Prostate gland (tissue), 2 donors: ENCODE results near the gene HYPK. TPM values are rescaled to one million over a fixed set of nuclear protein-coding genes. Genes with fewer than 3 reads are reported as not detected.
A peak's percentile ranks its signal among the peaks of the same experiment; 100 is the strongest.
"Not testable (repeated sequence)": the region's sequence is repeated elsewhere in the genome, so short reads cannot be mapped to it uniquely, and the experiment has no call there.

ENCODE experiments used
- DNase-seq: peaks from one replicate; pipeline ENCODE4 v3.0.0-alpha.2; 2019; ENCODE audit warnings: low spot score
- H3K27ac ChIP-seq, 2 donors: fragments of 200-600 bp; sonication (generic); 2 replicates each; pipeline ENCODE4 v1.5.1; 2017 to 2019
- H3K27me3 ChIP-seq: fragments of 200-600 bp; sonication (generic); replicated peaks from 2 replicates; pipeline ENCODE4 v1.5.1; 2019; ENCODE audit not compliant: insufficient read depth
- H3K36me3 ChIP-seq, 2 donors: fragments of 200-600 bp; sonication (generic); 1 replicate in 1 of 2; 2 replicates in 1 of 2; pipeline versions ENCODE4 v1.5.1 to v1.8.1; 2017 to 2019
- H3K4me1 ChIP-seq: fragments of 200-600 bp; sonication (generic); replicated peaks from 2 replicates; pipeline ENCODE4 v1.5.1; 2019
- H3K4me3 ChIP-seq, 2 donors: fragments of 200-600 bp; sonication (generic); 2 replicates each; pipeline ENCODE4 v1.5.1; 2017 to 2019
- H3K9me3 ChIP-seq: fragments of 200-600 bp; sonication (generic); 2 replicates; pipeline ENCODE4 v1.5.1; 2017
- CTCF ChIP-seq, 4 experiments: fragments of 200-600 bp in 2 of 4; fragments of 450-650 bp in 2 of 4; sonication (generic) in 2 of 4; IDR thresholded peaks; 1 replicate in 3 of 4; 2 replicates in 1 of 4; pipeline ENCODE4 v1.5.1; 2016 to 2019; ENCODE audit warnings: antibody characterized with exemption in 4 of 4, mild to moderate bottlenecking in 2 of 4, moderate library complexity in 2 of 4
- POLR2A ChIP-seq: fragments of 450-650 bp; IDR thresholded peaks from one replicate; pipeline ENCODE4 v1.6.1; 2016; ENCODE audit warnings: antibody characterized with exemption, mild to moderate bottlenecking
- POLR2AphosphoS5 ChIP-seq: sonication (generic); formaldehyde crosslinking; IDR thresholded peaks from one replicate; pipeline ENCODE4 v1.6.1; 2017; ENCODE audit warnings: antibody characterized with exemption
- WGBS: methylation state at CpG from one replicate; pipeline ENCODE4 v1.1.5; 2018; 5-methylcytosine and 5-hydroxymethylcytosine counted together
- intact Hi-C: fragments of 100-400 bp; cut with DNase I; formaldehyde crosslinking; loops from one replicate; pipeline ENCODE4 v1.14.2; 2022
- total RNA-seq, 2 donors: library from RNA; depleted of rRNA; stranded (reverse); fragments of >200 nt; gene quantifications; one replicate each; pipeline ENCODE4 v1.1.0, GENCODE V29; 2016

Gene HYPK
- total RNA-seq, 2 donors from 2014 or later, result 10.9 to 19.9 TPM

- Histone ChIP-seq H3K36me3 (no peaks in the 10 kb centered on the region), H3K4me1 (peaks cover 7% of the 10 kb centered on the region), H3K27me3 (no peaks in the 10 kb centered on the region), H3K27ac (peak overlapping the region; percentile 74 to 77), H3K4me3 (peak overlapping the region; percentile 31 to 43), H3K9me3 (no peaks in the 10 kb centered on the region)
- intact Hi-C loops, result no loop called here
- no peak for DNase-seq
- 97% methylated on average over 11 of the region's 11 CpGs for WGBS
- TF ChIP-seq CTCF (IDR thresholded peaks at IDR 0.05), result no peak
- no peak for TF ChIP-seq POLR2AphosphoS5
- no peak for TF ChIP-seq POLR2A
These were observed 25.7 kb downstream of the HYPK start for GRCh38 chr15:43826029-43826507.

DNA sequence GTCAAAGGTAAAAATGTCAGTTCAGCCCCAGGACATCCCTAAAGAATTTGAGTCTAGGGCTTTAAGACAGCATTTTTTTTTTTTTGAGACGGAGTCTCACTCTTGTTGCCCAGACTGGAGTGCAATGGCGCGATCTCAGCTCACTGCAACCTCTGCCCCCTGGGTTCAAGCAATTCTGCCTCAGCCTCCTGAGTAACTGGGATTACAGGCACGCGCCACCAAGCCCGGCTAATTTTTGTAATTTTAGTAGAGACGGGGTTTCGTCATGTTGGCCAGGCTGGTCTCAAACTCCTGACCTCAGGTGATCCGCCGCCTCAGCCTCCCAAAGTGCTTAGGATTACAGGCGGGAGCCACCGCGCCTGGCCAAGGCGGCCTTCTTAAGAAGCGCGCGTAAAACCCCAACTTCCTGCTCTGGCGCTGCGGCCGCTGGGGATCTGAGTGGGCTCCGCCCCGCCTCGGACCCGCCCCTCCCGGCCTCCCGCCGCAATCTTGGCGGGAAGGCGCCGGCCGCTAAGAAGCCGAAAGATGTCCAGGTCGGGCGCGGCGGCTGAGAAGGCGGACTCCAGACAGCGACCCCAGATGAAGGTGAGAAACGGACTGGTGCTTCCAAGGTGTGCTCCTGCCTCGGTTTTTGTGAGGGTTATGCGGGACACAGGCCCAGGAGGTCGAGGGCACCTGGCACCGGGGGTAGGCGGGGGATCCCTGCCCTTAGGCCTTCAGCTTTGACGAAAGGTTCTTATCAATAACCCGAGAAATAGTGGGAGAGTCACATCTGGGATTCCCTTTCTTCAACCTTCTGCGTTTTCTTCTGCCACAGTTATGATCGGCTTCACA is 26.3 kb downstream of the HYPK start, which contains the start of gene WDR76:
TSS of gene WDR76 (plus strand) at position 495 of the 834 bp plus-strand sequence. CDS start at position 526, 31 bp downstream.
- Histone ChIP-seq H3K9me3 (no peaks in the 10 kb centered on the region), H3K27me3 (no peaks in the 10 kb centered on the region), H3K27ac (peak within 1 kb of the TSS; percentile 74 to 77), H3K36me3 (no peaks in the 10 kb centered on the region), H3K4me3 (peak within 1 kb of the TSS; percentile 31 to 43), H3K4me1 (peaks cover 7% of the 10 kb centered on the region)
- intact Hi-C loops, result no loop called here
- peak; percentile 81 for DNase-seq
- peak; percentile 80 for TF ChIP-seq POLR2AphosphoS5
- no peak for TF ChIP-seq POLR2A
- 4% methylated on average over 48 of the region's 48 CpGs for WGBS

DNA sequence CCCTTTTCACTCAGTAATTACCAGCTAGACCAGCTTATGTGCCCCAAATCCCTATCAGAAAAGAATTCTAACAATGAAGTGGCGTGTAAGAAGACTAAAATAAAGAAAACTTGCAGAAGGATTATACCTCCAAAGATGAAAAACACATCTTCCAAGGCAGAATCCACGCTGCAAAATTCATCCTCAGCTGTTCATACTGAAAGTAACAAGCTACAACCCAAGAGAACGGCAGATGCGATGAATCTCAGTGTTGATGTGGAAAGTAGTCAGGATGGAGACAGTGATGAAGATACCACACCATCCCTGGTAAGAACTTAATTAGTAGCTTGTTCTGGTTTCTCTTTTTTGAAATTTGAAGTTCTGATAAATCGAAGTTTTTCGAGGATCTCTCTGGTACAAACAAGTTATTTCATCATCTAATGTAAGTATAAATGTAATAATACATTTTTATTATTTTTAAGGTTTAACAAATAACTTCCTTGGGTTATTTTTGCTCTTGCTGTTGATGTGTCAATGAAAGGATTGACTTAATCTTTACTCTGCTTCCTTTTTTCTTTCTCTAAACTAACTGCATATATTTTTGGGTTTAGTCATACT is 27.8 kb downstream of the HYPK start:
- peaks cover 6% of the 10 kb centered on the region for H3K4me1 ChIP-seq
- DNase-seq, result no peak
- no peak overlapping the region for H3K4me3 ChIP-seq
- no peaks in the 10 kb centered on the region for H3K27me3 ChIP-seq
- no peaks in the 10 kb centered on the region for H3K36me3 ChIP-seq
- H3K9me3 ChIP-seq, result no peaks in the 10 kb centered on the region
- H3K27ac ChIP-seq, result no peak overlapping the region
- intact Hi-C loops, result no loop called here
- TF ChIP-seq POLR2A, result no peak
- 52% methylated on average over 6 of the region's 6 CpGs for WGBS

DNA sequence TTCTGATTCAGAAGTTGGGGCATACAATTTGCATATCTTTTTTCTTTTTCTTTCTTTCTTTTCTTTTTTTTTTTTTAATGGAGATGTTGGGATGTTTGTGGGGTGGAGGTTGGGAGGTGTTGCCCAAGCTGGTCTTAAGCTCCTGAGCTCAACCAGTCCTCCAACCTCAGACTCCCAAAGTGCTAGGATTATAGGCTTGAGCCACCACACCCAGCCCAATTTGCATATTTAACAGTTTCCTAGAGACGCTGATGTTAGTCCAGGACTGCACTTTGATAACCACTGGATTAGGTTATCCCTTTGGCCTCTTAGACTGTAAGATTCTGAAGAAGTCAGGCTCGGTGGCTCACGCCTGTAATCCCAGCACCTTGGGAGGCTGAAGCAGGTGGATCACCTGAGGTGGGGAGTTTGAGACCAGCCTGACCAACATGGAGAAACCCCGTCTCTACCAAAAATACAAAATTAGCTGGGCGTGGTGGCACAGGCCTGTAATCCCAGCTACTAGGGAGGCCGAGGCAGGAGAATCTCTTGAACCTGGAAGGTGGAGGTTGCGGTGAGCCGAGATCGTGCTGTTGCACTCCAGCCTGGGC is 29.6 kb downstream of the HYPK start:
- H3K27me3 ChIP-seq, H3K36me3 ChIP-seq, DNase-seq, H3K4me1 ChIP-seq, H3K27ac ChIP-seq, H3K9me3 ChIP-seq, H3K4me3 ChIP-seq, intact Hi-C loops: not testable (repeated sequence)
- WGBS, result 93% methylated on average over 9 of the region's 9 CpGs

DNA sequence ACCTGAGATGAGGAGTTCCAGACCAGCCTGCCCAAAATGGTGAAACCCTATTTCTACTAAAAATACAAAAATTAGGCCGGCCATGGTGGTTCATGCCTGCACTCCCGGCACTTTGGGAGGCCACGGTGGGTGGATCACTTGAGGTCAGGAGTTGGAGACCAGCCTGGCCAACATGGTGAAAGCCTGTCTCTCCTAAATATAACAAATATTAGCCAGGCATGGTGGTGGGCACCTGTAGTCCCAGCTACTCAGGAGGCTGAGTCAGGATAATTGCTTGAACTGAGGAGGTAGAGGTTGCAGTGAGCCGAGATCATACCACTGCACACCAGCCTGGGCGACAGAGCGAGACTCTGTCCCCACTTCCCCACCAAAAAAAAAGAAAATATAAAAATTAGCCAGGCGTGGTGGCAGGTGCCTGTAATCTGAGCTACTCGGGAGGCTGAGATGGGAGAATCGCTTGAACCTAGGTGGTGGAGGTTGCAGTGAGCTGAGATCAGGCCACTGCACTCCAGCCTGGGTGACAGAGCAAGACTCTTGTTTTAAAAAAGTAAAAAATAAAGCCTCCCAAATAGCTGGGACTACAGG is 30.4 kb downstream of the HYPK start:
- H3K27ac ChIP-seq, H3K27me3 ChIP-seq, intact Hi-C loops, H3K36me3 ChIP-seq, H3K4me3 ChIP-seq, DNase-seq, H3K9me3 ChIP-seq, H3K4me1 ChIP-seq: not testable (repeated sequence)
- 93% methylated on average over 9 of the region's 9 CpGs for WGBS

- H3K27ac ChIP-seq, H3K4me1 ChIP-seq, intact Hi-C loops, H3K36me3 ChIP-seq, H3K4me3 ChIP-seq, H3K9me3 ChIP-seq, DNase-seq, H3K27me3 ChIP-seq: not testable (repeated sequence)
- WGBS, result 94% methylated on average over 14 of the region's 14 CpGs
These were observed 31.2 kb downstream of the HYPK start for GRCh38 chr15:43831519-43832052.

DNA sequence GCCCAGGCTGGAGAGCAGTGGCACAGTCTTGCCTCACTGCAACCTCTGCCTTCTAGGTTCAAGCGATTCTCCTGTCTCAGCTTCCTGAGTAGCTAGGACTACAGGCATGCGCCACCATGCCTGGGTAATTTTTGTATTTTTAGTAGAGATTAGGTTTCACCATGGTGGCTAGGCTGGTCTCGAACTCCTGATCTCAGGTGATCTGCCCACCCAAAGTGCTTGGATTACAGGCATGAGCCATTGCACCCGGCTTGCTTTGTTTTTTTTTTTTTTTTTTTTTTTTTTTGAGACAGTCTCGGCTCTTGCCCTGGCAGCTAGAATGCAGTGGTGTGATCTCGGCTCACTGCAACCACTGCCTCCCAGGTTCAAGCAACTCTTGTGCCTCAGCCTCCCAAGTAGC is 32.1 kb downstream of the HYPK start:
- H3K27me3 ChIP-seq, H3K36me3 ChIP-seq, H3K9me3 ChIP-seq, intact Hi-C loops, H3K4me3 ChIP-seq, DNase-seq, H3K4me1 ChIP-seq, H3K27ac ChIP-seq: not testable (repeated sequence)
- 98% methylated on average over 6 of the region's 6 CpGs for WGBS
